Measurements from ENCODE around the gene NSD2.

NSD2 gene

GRCh38 chr4:1850276-1850675 lies 20.9 kb upstream of the NSD2 start:
- TF ChIP-seq POLR2AphosphoS5 (IDR thresholded peaks at IDR 0.05; ENCODE audit: low read depth, low read length) = no peak
- TF ChIP-seq SIN3A (IDR thresholded peaks at IDR 0.05; ENCODE audit: borderline replicate concordance, insufficient read depth, low read length) = no peak
- no peak for TF ChIP-seq REST (IDR thresholded peaks at IDR 0.05; ENCODE audit: insufficient read depth in 1 of 2, low read depth in 2 of 2, low read length in 2 of 2)
- no peak for TF ChIP-seq FOXP2 (optimal IDR thresholded peaks at IDR 0.05; ENCODE audit: borderline replicate concordance, extremely low read depth, extremely low read length, insufficient read depth)
- TF ChIP-seq TAF1 (IDR thresholded peaks at IDR 0.05; ENCODE audit: borderline replicate concordance, insufficient read depth, low read length) = no peak

DNA sequence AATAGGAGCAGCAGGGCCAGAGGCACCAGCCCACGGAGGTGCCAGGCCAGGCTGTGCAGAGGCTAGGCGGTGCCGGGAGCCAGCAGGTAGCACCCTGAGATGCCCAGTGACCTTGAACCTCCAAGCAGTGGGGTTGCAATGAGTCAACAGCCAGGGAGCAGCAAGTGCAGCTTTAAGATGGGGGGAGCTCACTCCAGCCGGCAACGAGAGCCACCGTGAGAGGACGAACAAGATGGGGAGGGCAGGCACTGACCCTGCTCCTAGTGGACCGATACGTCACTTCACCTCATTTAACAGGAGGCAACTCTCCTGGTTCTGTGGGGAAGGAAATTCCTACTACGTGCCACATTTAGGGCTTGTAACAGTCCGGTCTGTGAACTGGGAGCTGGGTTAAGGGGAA lies 20.0 kb upstream of the NSD2 start:
- TF ChIP-seq FOXP2 (optimal IDR thresholded peaks at IDR 0.05; ENCODE audit: borderline replicate concordance, extremely low read depth, extremely low read length, insufficient read depth) (no peak), TAF1 (IDR thresholded peaks at IDR 0.05; ENCODE audit: borderline replicate concordance, insufficient read depth, low read length) (no peak), SIN3A (IDR thresholded peaks at IDR 0.05; ENCODE audit: borderline replicate concordance, insufficient read depth, low read length) (no peak), POLR2AphosphoS5 (IDR thresholded peaks at IDR 0.05; ENCODE audit: low read depth, low read length) (no peak), REST (IDR thresholded peaks at IDR 0.05; ENCODE audit: insufficient read depth in 1 of 2, low read depth in 2 of 2, low read length in 2 of 2) (no peak)

DNA sequence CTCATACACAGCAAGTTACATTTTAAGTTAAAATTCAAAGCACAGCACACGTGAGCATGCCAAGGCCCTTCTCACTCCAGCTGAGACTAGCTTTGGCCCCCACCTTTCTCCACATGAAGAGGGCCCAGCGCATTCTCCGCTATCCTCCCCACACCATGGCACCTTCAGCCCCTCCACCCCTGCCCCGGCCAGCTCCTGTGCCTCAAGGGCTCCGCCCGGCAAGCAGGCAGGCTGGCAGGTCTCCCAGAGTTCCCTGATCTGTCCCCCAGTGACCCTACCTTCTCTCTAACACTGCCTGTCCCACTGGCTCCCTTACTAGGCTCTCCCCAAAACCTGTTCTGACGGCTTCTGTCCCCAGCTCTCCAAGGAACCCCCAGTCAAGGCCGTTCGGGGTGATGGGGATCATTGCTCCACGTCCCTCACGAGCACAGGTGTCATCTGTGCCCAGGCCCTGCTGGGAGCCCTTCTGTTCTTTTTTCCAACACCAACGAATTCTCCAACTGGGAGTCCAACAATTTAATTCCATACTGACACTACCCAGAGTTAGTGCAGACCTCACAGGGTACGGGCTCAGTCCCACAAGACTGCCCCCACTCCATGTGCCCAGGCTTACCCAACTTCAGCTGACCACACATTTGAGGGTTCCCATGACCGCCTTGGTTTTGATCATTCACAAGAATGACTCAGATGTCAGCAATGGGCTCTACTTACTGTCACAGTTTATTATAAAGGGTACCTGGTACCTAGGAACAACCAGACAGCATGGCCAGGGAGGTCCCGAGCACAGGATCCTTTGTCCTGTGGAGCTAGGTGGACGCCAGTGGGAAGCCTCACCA lies 19.4 kb upstream of the NSD2 start:
- TF ChIP-seq TAF1 (IDR thresholded peaks at IDR 0.05; ENCODE audit: borderline replicate concordance, insufficient read depth, low read length) (no peak), SIN3A (IDR thresholded peaks at IDR 0.05; ENCODE audit: borderline replicate concordance, insufficient read depth, low read length) (no peak), FOXP2 (optimal IDR thresholded peaks at IDR 0.05; ENCODE audit: borderline replicate concordance, extremely low read depth, extremely low read length, insufficient read depth) (no peak), REST (IDR thresholded peaks at IDR 0.05; ENCODE audit: insufficient read depth in 1 of 2, low read depth in 2 of 2, low read length in 2 of 2) (no peak), POLR2AphosphoS5 (IDR thresholded peaks at IDR 0.05; ENCODE audit: low read depth, low read length) (no peak)

DNA sequence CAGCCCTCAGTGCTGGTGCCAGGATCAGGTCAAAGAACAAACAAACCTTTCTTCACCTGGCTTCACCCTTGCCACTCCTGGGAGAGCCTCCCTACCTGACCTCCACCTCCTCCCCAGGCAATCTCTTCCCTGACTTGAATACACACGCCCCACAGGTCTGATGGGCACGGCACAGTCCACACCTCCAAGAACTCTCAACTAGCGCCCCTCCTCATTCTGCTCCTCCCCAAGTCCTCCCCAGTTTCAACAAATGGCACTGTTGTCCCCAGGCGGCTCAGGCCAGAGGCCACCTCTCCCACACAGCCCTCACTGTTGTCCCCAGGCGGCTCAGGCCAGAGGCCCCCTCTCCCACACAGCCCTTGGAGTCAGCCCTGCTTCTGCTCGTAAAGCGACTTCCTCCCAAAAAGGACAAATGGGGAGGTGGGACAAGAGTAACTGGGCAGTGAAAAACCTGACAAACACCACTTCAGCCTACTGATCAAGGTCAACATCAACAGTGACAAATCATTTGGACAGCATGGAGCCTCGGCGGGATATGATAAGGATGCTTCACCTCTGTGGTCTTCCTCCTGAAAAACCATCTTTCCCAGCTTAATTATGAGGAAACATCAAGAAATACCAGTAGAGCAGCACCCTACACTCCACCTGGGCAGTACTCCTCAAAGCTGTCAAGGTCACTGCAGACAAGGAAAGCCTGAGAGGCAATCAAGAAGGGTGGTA lies 18.1 kb upstream of the NSD2 start:
- TF ChIP-seq TAF1 (IDR thresholded peaks at IDR 0.05; ENCODE audit: borderline replicate concordance, insufficient read depth, low read length) = no peak

- TF ChIP-seq FOXP2 (optimal IDR thresholded peaks at IDR 0.05; ENCODE audit: borderline replicate concordance, extremely low read depth, extremely low read length, insufficient read depth) (no peak), SIN3A (IDR thresholded peaks at IDR 0.05; ENCODE audit: borderline replicate concordance, insufficient read depth, low read length) (no peak), REST (IDR thresholded peaks at IDR 0.05; ENCODE audit: insufficient read depth in 1 of 2, low read depth in 2 of 2, low read length in 2 of 2) (no peak), POLR2AphosphoS5 (IDR thresholded peaks at IDR 0.05; ENCODE audit: low read depth, low read length) (no peak), TAF1 (IDR thresholded peaks at IDR 0.05; ENCODE audit: borderline replicate concordance, insufficient read depth, low read length) (no peak)
These were observed 16.4 kb upstream of the NSD2 start for GRCh38 chr4:1854752-1855151.

Measured in PFSK-1 (cell line).